ENCODE data around the gene PLD6.

GRCh38 chr17:17171186-17171585 lies 34.9 kb downstream of the PLD6 start:
- TF ChIP-seq CTCF (conservative IDR thresholded peaks at IDR 0.05 in 1 of 2, IDR thresholded peaks at IDR 0.05 in 1 of 2; ENCODE audit: low read depth in 1 of 2, low read length in 2 of 2) (no peak), EZH2 (IDR thresholded peaks at IDR 0.05; ENCODE audit: low read length, missing control alignments) (no peak)

Measured in fibroblast of lung (primary cell).